ENCODE data around the gene PRR16. TPM values are rescaled to one million over a fixed set of nuclear protein-coding genes. Genes with fewer than 3 reads are reported as not detected.

PRR16 gene
- total and polyA plus RNA-seq, 5 donors: 6.9 to 13.3 (median 7.5) TPM

- WGBS: 59% methylated on average over 2 of the region's 2 CpGs
- Histone ChIP-seq H3K4me1 (ENCODE audit: control insufficient read depth, insufficient read depth, low read length) (no peaks in the 10 kb centered on the region), H3K4me3 (ENCODE audit: low read length) (no peak overlapping the region), H3K9me3 (ENCODE audit: control insufficient read depth, low read length) (no peaks in the 10 kb centered on the region), H3K27me3 (ENCODE audit: control insufficient read depth, insufficient read depth) (no peaks in the 10 kb centered on the region), H3K27ac (ENCODE audit: low read length) (no peak overlapping the region)
- intact Hi-C loops (cut with DNase I): no loop called here
- ATAC-seq: no peak
- no peak for DNase-seq
Measured at GRCh38 chr5:120540097-120540496, 76.0 kb downstream of the PRR16 start.

DNA sequence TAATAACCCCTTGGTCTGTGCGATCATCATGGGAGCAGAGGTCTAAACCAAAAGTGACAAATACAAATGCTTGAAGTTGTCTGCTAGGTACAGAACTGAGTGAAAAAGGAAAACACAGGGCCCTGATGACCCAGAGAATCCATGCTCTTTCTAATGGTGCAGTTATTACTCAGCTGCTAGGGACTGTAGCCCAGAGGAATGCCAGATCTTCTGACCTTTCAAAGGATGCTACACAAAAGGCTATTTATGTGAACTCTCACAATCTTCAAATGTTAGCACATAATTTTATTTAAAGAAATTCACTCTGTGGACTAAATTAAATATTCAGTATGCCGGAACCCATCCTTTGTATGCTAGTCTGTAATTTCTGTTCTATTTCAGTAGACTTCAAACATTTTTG lies 79.9 kb downstream of the PRR16 start:
- Histone ChIP-seq H3K9me3 (ENCODE audit: control insufficient read depth, low read length) (no peaks in the 10 kb centered on the region), H3K4me1 (ENCODE audit: control insufficient read depth, insufficient read depth, low read length) (no peaks in the 10 kb centered on the region), H3K4me3 (ENCODE audit: low read length) (no peak overlapping the region), H3K27ac (ENCODE audit: low read length) (no peak overlapping the region), H3K27me3 (ENCODE audit: control insufficient read depth, insufficient read depth) (no peaks in the 10 kb centered on the region)
- intact Hi-C loops (cut with DNase I): no loop called here
- ATAC-seq (no peak), DNase-seq (no peak)
- 89% methylated on average over 2 of the region's 2 CpGs for WGBS

GRCh38 chr5:120545007-120545406 lies 80.9 kb downstream of the PRR16 start:
- 78% methylated on average over 3 of the region's 3 CpGs for WGBS
- Histone ChIP-seq H3K27me3 (ENCODE audit: control insufficient read depth, insufficient read depth) (no peaks in the 10 kb centered on the region), H3K9me3 (ENCODE audit: control insufficient read depth, low read length) (no peaks in the 10 kb centered on the region), H3K4me3 (ENCODE audit: low read length) (no peak overlapping the region), H3K4me1 (ENCODE audit: control insufficient read depth, insufficient read depth, low read length) (no peaks in the 10 kb centered on the region), H3K27ac (ENCODE audit: low read length) (no peak overlapping the region)
- ATAC-seq (no peak), DNase-seq (no peak)
- intact Hi-C loops (cut with DNase I): no loop called here

- WGBS: 62% methylated on average over 3 of the region's 3 CpGs
- Histone ChIP-seq H3K27ac (ENCODE audit: low read length) (no peak overlapping the region), H3K4me1 (ENCODE audit: control insufficient read depth, insufficient read depth, low read length) (no peaks in the 10 kb centered on the region), H3K4me3 (ENCODE audit: low read length) (no peak overlapping the region), H3K9me3 (ENCODE audit: control insufficient read depth, low read length) (no peaks in the 10 kb centered on the region), H3K27me3 (ENCODE audit: control insufficient read depth, insufficient read depth) (no peaks in the 10 kb centered on the region)
- intact Hi-C loops (cut with DNase I): no loop called here
- ATAC-seq: no peak
- no peak for DNase-seq
Measured at GRCh38 chr5:120545951-120546350, 81.9 kb downstream of the PRR16 start.

DNA sequence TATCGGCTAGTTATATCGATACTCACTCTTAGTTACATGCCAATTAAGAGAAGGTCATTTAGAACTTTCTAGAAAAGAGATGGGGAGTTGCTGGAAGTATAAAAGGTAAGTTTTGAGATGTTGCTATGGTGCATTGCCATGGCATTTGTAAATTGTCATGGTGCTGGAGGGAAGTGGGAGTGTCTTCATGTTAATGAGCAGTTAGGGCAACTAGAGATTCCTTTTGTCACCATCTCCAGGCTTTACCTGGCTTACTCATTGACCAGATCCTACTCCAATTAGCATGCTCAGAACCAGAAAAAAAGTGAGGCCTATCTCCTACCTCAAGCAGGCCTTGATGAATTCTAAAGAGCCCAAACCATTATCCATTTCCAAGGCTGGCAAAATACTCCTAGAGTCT lies 82.8 kb downstream of the PRR16 start:
- Histone ChIP-seq H3K4me3 (ENCODE audit: low read length) (no peak overlapping the region), H3K4me1 (ENCODE audit: control insufficient read depth, insufficient read depth, low read length) (no peaks in the 10 kb centered on the region), H3K9me3 (ENCODE audit: control insufficient read depth, low read length) (no peaks in the 10 kb centered on the region), H3K27me3 (ENCODE audit: control insufficient read depth, insufficient read depth) (no peaks in the 10 kb centered on the region), H3K27ac (ENCODE audit: low read length) (no peak overlapping the region)
- intact Hi-C loops (cut with DNase I): no loop called here
- DNase-seq (no peak), ATAC-seq (no peak)
- WGBS: 96% methylated on average over 2 of the region's 2 CpGs

GRCh38 chr5:120550358-120550757 lies 86.3 kb downstream of the PRR16 start:
- WGBS: 92% methylated on average over 2 of the region's 2 CpGs
- H3K27me3 ChIP-seq (ENCODE audit: control insufficient read depth, insufficient read depth): no peaks in the 10 kb centered on the region
- DNase-seq: no peak
- intact Hi-C loops (cut with DNase I): no loop called here
- ATAC-seq: no peak
- no peaks in the 10 kb centered on the region for H3K9me3 ChIP-seq (ENCODE audit: control insufficient read depth, low read length)
- H3K27ac ChIP-seq (ENCODE audit: low read length): no peak overlapping the region
- H3K4me3 ChIP-seq (ENCODE audit: low read length): no peak overlapping the region
- no peaks in the 10 kb centered on the region for H3K4me1 ChIP-seq (ENCODE audit: control insufficient read depth, insufficient read depth, low read length)

DNA sequence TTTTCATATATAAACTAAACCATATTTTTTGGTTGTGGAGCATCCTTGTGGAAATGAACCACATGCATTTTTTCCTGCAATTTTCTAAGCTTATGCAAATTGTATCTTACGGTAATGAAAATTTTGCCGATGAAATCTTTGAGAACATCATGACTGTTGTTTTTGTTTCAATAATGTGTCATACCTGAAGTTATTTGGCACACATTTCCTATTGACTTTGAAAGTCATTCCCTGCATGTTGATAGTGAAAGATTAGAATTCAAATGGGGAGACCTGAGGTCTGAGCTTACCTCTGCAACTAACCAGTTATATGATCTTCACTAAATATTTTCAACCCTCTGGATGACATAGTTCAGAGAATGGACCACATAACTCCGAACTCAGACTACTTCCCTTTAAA lies 88.5 kb downstream of the PRR16 start:
- Histone ChIP-seq H3K27me3 (ENCODE audit: control insufficient read depth, insufficient read depth) (no peaks in the 10 kb centered on the region), H3K4me3 (ENCODE audit: low read length) (no peak overlapping the region), H3K9me3 (ENCODE audit: control insufficient read depth, low read length) (no peaks in the 10 kb centered on the region), H3K27ac (ENCODE audit: low read length) (no peak overlapping the region), H3K4me1 (ENCODE audit: control insufficient read depth, insufficient read depth, low read length) (no peaks in the 10 kb centered on the region)
- intact Hi-C loops (cut with DNase I): no loop called here
- DNase-seq (no peak), ATAC-seq (no peak)
- WGBS: 91% methylated on average over 3 of the region's 3 CpGs

- WGBS: 78% methylated on average over 2 of the region's 2 CpGs
- H3K9me3 ChIP-seq (ENCODE audit: control insufficient read depth, low read length): no peaks in the 10 kb centered on the region
- H3K4me1 ChIP-seq (ENCODE audit: control insufficient read depth, insufficient read depth, low read length): no peaks in the 10 kb centered on the region
- intact Hi-C loops (cut with DNase I): no loop called here
- H3K27me3 ChIP-seq (ENCODE audit: control insufficient read depth, insufficient read depth): no peaks in the 10 kb centered on the region
- no peak overlapping the region for H3K27ac ChIP-seq (ENCODE audit: low read length)
- H3K4me3 ChIP-seq (ENCODE audit: low read length): no peak overlapping the region
- DNase-seq (no peak), ATAC-seq (no peak)
Measured at GRCh38 chr5:120555345-120555744, 91.2 kb downstream of the PRR16 start.

GRCh38 chr5:120564013-120564412 lies 99.9 kb downstream of the PRR16 start:
- intact Hi-C loops (cut with DNase I): no loop called here
- H3K4me3 ChIP-seq (ENCODE audit: low read length): no peak overlapping the region
- H3K27ac ChIP-seq (ENCODE audit: low read length): no peak overlapping the region
- 79% methylated on average over 4 of the region's 4 CpGs for WGBS
- no peaks in the 10 kb centered on the region for H3K9me3 ChIP-seq (ENCODE audit: control insufficient read depth, low read length)
- ATAC-seq (no peak), DNase-seq (no peak)
- H3K4me1 ChIP-seq (ENCODE audit: control insufficient read depth, insufficient read depth, low read length): no peaks in the 10 kb centered on the region
- H3K27me3 ChIP-seq (ENCODE audit: control insufficient read depth, insufficient read depth): no peaks in the 10 kb centered on the region

GRCh38 chr5:120567066-120567465 lies 103.0 kb downstream of the PRR16 start:
- 27% methylated on average over 1 of the region's 1 CpG for WGBS
- Histone ChIP-seq H3K27me3 (ENCODE audit: control insufficient read depth, insufficient read depth) (no peaks in the 10 kb centered on the region), H3K4me3 (ENCODE audit: low read length) (no peak overlapping the region), H3K27ac (ENCODE audit: low read length) (no peak overlapping the region), H3K9me3 (ENCODE audit: control insufficient read depth, low read length) (no peaks in the 10 kb centered on the region), H3K4me1 (ENCODE audit: control insufficient read depth, insufficient read depth, low read length) (no peaks in the 10 kb centered on the region)
- no peak for DNase-seq
- intact Hi-C loops (cut with DNase I): no loop called here
- no peak for ATAC-seq

DNA sequence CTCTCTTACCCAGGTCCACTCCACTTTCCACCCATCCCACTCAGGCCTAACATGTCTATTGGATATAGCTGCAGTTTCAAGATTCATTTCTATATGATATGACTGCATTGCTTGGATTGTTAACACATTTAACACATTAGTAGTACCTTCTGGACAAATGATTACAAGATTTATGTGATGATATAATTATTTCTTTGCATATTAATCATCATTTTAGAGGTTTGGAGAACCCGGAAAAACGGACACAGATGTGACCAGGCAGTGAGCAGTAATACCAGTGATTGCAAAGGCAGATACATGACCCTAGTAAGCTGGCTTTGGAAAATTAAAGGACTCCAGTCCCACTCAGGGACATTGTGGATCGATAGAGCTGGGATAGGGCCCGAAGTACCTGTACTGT lies 103.8 kb downstream of the PRR16 start:
- no peak for ATAC-seq
- no peaks in the 10 kb centered on the region for H3K9me3 ChIP-seq (ENCODE audit: control insufficient read depth, low read length)
- H3K27me3 ChIP-seq (ENCODE audit: control insufficient read depth, insufficient read depth): no peaks in the 10 kb centered on the region
- intact Hi-C loops (cut with DNase I): no loop called here
- no peak overlapping the region for H3K4me3 ChIP-seq (ENCODE audit: low read length)
- no peaks in the 10 kb centered on the region for H3K4me1 ChIP-seq (ENCODE audit: control insufficient read depth, insufficient read depth, low read length)
- no peak for DNase-seq
- H3K27ac ChIP-seq (ENCODE audit: low read length): no peak overlapping the region
- 87% methylated on average over 4 of the region's 4 CpGs for WGBS

DNA sequence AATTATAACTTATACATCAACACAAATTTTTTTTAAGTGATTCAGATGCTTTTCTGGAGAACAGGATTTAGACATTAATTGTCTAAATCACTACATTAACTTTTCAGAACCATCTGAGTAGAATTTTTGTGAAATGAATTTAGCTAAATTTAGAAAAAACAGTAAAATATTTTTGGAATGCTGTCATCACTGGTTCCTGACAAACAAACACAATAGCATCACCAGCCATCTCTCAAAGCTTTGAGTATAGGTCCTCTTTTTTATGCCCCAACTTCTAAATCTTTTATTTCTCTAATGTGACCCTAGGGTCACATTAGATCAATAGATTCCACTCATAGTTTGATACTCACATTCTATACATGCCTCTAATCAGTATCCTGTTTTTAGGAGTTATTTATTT lies 104.6 kb downstream of the PRR16 start:
- Histone ChIP-seq H3K27me3 (ENCODE audit: control insufficient read depth, insufficient read depth) (no peaks in the 10 kb centered on the region), H3K27ac (ENCODE audit: low read length) (no peak overlapping the region), H3K9me3 (ENCODE audit: control insufficient read depth, low read length) (no peaks in the 10 kb centered on the region), H3K4me1 (ENCODE audit: control insufficient read depth, insufficient read depth, low read length) (no peaks in the 10 kb centered on the region), H3K4me3 (ENCODE audit: low read length) (no peak overlapping the region)
- ATAC-seq: no peak
- no peak for DNase-seq
- intact Hi-C loops (cut with DNase I): no loop called here
